Ovary (tissue), 3 donors: ENCODE results near the gene NCAM1.

Source experiments
- EP300 ChIP-seq: sonication (generic); formaldehyde crosslinking; IDR thresholded peaks from one replicate; pipeline ENCODE4 v1.6.1; 2017; ENCODE audit warnings: antibody characterized with exemption
- TF ChIP-seq, protein P1 (sequence below), 3 donors: fragments of 450-650 bp in 2 of 3; fragments of 200-600 bp in 1 of 3; IDR thresholded peaks; one replicate each; pipeline versions ENCODE4 v1.5.1 to v1.8.0; 2016 to 2022; ENCODE audit warnings: antibody characterized with exemption in 3 of 3, mild to moderate bottlenecking in 1 of 3
- donor health status: DM: no; HTN: no; CAD: no.

GRCh38 chr11:113006896-113007445 is 45.8 kb downstream of the NCAM1 start:
- TF ChIP-seq, protein P1, sequence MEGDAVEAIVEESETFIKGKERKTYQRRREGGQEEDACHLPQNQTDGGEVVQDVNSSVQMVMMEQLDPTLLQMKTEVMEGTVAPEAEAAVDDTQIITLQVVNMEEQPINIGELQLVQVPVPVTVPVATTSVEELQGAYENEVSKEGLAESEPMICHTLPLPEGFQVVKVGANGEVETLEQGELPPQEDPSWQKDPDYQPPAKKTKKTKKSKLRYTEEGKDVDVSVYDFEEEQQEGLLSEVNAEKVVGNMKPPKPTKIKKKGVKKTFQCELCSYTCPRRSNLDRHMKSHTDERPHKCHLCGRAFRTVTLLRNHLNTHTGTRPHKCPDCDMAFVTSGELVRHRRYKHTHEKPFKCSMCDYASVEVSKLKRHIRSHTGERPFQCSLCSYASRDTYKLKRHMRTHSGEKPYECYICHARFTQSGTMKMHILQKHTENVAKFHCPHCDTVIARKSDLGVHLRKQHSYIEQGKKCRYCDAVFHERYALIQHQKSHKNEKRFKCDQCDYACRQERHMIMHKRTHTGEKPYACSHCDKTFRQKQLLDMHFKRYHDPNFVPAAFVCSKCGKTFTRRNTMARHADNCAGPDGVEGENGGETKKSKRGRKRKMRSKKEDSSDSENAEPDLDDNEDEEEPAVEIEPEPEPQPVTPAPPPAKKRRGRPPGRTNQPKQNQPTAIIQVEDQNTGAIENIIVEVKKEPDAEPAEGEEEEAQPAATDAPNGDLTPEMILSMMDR (IDR thresholded peaks at IDR 0.05) = no peak
- no peak for TF ChIP-seq EP300
